ENCODE results near the gene TACC3.

The TACC3 gene

DNA sequence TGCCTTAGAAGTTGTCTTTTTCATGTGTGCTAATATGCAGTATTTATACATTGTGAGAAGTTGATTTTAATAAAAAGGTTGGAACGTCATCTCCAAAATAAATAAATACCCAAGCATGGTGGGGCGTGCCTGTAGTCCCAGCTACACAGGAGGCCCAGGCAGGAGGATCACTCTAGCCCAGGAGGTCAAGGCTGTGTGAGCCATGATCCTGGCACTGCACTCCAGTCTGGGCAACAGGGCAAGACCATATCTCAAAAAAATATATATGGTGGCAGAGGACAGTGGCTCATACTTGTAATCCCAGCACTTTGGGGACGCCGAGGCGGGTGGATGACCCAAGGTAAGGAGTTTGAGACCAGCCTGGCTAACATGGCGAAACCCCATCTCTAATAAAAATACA lies 15.6 kb upstream of the TACC3 start:
- DNase-seq = no peak

DNA sequence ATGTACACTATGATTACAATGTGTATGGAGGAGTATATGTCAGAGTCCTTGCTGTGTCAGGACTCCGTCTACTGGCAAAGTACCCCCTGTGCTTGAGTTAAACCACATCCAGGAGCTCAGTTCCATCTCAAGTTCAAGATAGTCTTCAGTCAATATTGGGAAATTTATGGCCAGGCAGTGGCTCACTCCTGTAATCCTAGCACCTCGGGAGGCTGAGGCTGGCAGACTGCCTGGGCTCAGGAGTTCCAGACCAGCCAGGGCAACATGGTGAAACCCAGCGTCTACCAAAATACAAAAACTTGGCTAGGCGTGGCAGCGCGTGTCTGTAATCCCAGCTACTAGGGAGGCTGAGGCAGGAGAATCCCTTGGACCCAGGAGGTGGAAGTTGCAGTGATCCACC lies 15.0 kb upstream of the TACC3 start:
- no peak for DNase-seq

- no peak for DNase-seq
Measured at GRCh38 chr4:1708581-1708980, 12.7 kb upstream of the TACC3 start.

DNA sequence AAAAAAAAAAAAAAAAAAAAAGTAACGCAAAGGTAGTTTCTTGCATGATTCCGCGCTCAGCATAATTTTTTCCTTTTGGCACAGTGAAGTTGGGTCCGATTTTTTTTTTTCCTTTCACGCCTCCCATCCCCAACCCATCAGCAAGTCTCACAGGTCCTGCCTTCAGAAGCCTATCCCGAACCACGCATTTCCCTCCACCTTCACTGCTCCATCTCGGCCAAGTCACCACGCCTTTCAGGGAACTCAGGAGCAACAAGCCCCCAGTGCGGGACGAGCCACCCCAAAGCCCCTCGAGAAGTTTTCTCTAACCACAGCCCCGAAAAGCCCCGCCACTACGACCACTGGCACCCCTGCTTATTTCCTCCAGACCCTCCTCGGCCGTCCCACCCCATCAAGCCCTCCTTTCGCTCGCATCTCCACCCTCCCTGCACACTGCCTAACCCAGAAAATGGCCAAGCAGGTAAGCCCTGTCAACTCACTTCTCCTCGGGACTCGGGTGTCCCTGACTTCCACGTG lies 10.2 kb upstream of the TACC3 start:
- no peak for DNase-seq

- DNase-seq = no peak
Measured at GRCh38 chr4:1711571-1712215, 9.6 kb upstream of the TACC3 start.

- peak; percentile 92 for DNase-seq
Measured at GRCh38 chr4:1712216-1713002, 8.9 kb upstream of the TACC3 start, which contains the start of gene SLBP. Gene SLBP, minus strand, starts transcription at chr4:1712319. Its CDS starts 131 bp downstream, at chr4:1712188.

DNA sequence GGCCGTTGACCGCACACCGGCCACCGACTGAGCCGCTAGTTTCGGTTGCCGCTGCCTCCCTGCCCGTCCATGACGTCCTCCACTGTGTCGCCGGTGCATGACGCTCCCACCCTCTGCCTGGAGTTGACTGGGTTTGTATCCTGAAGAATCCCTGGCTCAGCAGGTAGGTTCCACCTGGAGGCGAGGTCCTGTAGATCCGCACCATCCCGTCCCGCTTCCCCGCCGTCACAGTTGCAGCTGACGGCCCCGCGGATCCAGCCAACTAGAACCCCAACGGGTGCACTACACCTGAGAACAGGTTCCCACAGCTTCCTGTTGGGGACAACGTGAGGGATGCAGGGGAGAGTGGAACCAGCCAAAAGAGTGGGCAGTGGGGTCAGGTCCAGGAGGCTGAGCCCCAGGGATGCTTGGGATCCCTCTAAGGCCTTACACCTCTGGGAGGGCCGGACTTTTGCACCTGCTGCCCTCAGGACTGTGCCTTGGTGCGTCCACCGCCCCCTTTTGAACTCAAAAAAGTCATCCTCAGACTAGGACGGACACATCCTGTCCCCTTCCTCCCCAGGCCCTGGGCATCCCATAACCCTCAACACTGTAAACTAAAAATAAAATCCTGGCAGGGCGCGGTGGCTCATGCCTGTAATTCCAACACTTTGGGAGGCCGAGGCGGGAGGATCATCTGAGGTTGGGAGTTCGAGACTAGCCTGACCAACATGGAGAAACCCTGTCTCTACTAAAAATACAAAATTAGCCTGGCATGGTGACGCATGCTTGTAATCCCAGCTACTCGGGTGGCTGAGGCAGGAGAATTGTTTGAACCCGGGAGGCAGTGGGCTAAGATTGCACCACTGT lies 8.1 kb upstream of the TACC3 start:
- DNase-seq = no peak

DNA sequence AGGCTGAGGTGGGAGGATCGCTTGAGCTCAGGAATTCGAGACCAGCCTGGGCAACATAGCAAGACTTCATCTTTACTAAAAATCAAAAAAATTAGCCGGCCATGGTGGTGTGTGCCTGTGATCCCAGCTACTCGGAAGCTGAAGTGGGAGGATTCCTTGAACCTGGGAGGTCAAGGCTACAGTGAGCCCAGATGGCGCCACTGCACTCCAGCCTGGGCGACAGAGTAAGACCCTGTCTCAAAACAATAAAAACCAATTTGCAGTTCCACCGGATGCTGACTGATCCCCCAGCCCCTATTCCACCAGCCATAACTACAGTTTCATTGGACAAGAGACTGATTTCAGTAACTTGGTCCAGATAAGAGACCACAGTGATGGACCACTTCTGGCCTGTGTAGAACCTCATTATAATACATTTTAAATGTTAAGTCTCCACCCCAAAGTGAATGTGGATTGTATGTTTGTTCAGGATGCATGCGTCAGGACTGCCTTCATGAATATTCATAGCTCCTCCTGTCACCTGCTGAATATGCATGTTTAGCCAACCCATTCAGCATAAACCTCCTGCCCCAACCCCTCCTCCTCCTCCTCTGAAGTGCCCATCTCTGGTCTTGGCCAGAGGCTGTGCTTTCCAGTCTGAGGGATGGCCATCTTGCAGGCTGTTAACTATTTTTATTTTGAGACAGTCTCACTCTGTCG lies 6.9 kb upstream of the TACC3 start:
- DNase-seq = no peak

DNA sequence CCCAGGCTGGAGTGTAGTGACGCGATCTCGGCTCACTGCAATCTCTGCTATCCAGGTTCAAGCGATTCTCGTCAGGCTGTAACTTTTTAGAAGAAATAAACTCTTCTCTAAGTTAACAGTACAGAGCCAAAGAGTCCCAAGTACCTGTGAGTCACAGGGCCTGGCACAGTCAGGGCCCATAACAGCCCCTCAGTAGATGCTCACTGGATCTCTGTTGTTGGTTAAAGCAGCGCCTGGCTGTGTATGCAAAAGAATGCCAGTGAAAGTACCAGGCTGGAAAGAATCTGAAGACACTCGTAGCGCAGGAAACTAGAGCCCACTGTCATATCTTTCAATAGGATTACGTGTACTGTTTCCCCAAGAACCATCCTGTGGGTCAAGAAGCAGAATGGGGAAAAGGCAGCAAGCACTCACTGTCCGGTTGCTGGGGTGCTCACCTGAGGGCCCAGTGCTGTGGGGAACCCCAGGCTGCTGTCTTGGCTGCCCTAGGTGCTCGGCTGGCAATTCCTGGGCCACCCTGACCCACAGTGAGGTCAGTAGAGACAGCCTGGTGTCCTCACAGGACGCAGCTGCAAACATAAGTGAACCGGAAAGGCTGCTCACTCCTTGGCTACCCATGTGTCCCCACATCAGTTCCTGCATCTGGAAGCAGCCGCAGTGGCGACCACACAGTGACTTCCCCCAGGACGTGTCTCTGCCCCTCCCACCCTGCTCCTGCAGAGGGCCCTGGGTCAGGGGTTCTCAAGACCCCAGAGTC lies 6.1 kb upstream of the TACC3 start:
- no peak for DNase-seq

- DNase-seq = no peak
Measured at GRCh38 chr4:1716065-1716945, 5.0 kb upstream of the TACC3 start.

DNA sequence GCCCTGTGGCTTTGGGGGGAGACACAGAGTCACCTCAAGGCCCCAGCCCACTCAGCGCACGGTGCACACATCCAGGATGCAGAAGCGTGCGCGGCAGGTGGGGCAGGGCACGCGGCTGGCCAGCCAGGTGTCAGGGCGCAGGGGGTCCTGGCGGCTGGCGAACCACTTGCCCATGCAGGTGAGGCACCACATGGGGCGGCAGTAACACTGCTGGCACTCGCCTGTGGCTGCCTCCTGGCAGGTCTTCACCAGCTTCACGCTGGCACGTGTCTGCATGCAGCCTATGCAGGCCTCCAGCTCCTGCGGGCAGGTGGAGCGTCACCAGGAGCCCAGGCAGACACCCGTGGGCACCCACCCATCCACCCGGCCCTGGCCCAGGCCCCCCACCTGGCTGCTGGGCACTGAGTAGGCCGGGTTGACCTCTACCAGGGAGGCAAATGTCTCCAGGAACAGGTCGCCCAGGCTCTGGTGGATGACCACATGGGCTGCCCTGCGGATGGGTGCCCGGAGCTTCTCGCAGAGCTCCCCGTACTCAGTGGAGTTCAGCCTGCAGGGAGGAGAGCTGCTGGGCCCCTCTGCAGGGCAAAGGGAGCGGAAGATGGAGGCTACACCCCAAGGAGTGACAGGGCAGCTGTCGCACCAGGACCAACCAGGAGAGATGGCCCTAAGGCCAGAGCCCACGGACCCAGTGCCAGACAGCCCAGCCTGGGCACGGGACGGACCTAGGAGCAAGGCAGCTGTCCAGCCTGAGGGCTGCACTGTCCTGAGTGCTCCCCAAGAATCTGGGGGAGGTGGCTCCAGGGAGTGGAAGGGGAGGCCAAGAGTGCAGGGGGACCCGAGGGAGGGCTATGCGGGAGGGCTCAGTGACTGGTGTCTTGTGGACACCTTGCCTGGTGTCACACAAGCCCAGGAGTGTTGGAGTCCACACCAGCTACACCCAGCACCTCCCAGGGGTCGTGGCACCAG lies 3.9 kb upstream of the TACC3 start:
- DNase-seq = peak; percentile 52

DNA sequence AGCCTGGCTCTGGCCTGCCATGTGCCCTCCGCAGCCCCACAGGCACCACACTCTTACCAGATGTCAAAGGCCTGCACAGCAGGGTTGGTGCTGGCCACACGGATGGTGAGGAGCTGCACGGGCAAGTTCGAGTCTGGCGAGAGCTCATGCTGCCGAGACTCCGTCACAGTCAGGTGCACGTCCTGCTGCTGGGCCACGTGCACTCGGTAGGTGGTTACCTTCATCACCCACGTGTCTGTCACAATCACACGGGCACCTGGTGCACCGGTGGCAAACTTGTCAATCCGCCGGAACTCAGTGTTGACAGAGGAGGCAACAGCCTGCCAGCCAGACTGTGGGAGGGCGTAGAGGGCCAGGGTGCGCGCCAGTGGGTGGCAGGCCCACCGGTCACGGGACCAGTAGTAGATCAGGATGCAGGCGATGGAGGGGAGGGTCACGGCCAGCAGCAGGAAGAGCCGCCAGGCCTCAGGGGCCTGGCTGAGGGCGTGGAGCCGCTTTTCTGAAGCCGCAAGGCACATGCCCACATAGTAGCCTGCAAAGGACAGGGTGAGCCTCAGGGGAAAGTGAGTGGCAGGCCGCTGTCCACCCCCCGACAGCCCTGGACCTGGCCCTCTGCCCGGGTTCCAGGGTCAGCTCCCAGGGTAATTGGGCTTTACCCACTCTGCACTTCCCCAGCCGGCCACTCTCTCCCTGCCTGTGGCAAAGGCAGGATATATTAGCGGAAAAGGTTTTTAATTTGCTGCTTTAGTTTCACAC lies 3.0 kb upstream of the TACC3 start:
- DNase-seq = no peak

DNA sequence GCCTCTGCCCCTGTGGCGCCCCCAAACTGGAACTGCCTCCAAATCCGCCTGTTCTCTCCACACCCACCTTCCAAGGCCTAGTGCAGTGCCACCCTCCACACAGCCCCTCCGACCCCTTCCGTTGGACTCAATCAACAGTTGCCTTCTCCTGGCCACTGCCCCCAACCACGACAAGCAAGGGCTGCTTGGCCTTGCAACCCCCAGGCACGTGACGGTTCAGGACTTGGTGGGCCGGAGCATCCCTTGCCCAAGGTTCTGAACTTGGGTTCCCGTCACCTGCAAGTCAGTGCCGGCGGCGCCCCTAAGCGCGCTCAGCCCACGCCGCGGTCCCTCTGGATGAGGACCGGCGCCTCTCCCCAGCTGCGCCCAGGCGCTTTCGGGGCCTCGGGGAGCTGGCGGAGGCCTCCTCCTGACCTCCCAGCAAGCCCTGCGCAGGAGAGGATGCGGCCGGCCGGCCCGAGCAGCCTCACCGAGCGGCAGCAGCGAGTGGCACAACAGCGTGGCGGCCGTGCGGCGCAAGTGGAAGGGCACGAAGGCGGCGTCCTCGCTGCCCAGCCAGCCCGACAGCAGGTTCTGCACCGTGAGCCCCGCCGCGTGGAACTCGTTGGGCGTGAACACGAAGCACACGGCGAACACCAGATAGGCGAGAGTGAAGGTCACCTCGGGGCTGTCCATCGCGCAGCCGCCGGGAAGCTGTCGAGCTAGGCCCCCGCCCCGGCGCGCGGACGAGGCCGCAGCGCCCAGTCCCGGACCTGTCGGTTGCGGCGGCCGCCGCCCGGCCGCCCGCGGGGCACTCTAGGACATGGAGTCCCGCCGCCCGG lies 948 bp upstream of the TACC3 start:
- no peak for DNase-seq

- no peak for DNase-seq
Measured at GRCh38 chr4:1721666-1722550, 587 bp downstream of the TACC3 start.

DNA sequence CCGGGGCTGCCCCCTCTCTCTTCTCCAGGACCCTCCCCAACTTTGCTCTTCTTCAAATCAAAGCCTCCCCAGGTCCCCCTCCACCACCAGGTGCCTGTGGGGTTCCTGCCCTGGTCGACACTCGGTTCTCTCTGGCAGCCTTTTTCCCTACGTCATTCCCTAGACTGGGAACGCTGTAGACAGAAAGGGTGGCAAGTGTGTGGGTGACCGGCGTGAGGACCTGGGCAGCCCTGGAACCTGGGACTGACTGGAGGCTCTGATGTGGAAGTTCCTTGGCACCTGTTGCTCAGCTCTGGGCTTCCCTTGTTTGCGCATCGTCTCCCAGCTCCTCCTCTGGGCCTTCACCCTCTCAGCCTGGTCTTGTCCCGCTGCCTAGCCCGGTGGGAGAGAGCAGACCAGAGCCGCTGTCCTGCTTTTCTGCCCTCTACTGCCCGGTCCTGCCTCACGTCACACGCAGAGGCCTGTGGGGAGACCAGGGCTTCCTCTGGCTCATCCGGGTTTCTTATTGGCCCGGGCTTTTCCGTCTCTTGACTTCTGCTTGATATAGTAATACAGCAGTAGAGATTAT lies 1.3 kb downstream of the TACC3 start:
- DNase-seq = no peak

GRCh38 chr4:1723131-1723801 lies 1.9 kb downstream of the TACC3 start:
- DNase-seq = no peak
